ENCODE results near the gene NT5C3A. TPM values are rescaled to one million over a fixed set of nuclear protein-coding genes. Genes with fewer than 3 reads are reported as not detected.

NT5C3A gene
- total and polyA plus RNA-seq, 2 of the 8 experiments (the other 6 are each of a cell fraction or from before 2014, with no cell fraction given) = 7.5 to 22.7 TPM

- TF ChIP-seq CTCF (IDR thresholded peaks at IDR 0.05; ENCODE audit: control extremely low read depth in 1 of 3, insufficient read depth in 1 of 3, low read depth in 1 of 3, low read length in 3 of 3) = no peak
- TF ChIP-seq CHD1 (IDR thresholded peaks at IDR 0.05; ENCODE audit: low read depth, low read length) = no peak
- no peak for TF ChIP-seq KDM5A (IDR thresholded peaks at IDR 0.05; ENCODE audit: low read length)
- no peak for TF ChIP-seq SIN3A (conservative IDR thresholded peaks at IDR 0.05 in 1 of 2, IDR thresholded peaks at IDR 0.05 in 1 of 2; ENCODE audit: low read depth in 1 of 2, low read length in 2 of 2)
- TF ChIP-seq CREB1 (IDR thresholded peaks at IDR 0.05) = no peak
- no peak for TF ChIP-seq POLR2AphosphoS5 (IDR thresholded peaks at IDR 0.05; ENCODE audit: low read depth, low read length)
- no peak for TF ChIP-seq TCF12 (IDR thresholded peaks at IDR 0.05; ENCODE audit: low read depth, low read length)
- no peak for TF ChIP-seq MAFK (IDR thresholded peaks at IDR 0.05; ENCODE audit: low read depth, low read length)
- no peak for TF ChIP-seq ASH2L (IDR thresholded peaks at IDR 0.05; ENCODE audit: low read length)
Measured at GRCh38 chr7:33076737-33077136, 14.2 kb upstream of the NT5C3A start (continued).

Measured in H1 (cell line).